Ovary (tissue), 9 donors: ENCODE measurements around the gene NUMBL. TPM values are rescaled to one million over a fixed set of nuclear protein-coding genes. Genes with fewer than 3 reads are reported as not detected.

Experiments
- DNase-seq, 5 donors: peaks; one replicate each; pipeline ENCODE4 v3.0.0-alpha.2; 2019 to 2020
- H3K27ac ChIP-seq, 2 donors: fragments of 200-600 bp; one replicate each; pipeline versions ENCODE4 v1.5.1 to v1.8.0; 2019 to 2022
- H3K27me3 ChIP-seq: fragments of 200-600 bp; one replicate; pipeline ENCODE4 v1.8.0; 2022
- H3K36me3 ChIP-seq: fragments of 200-600 bp; sonication (generic); one replicate; pipeline ENCODE4 v1.5.1; 2019
- H3K4me1 ChIP-seq: one replicate; pipeline ENCODE4 v1.8.1; 2013; ENCODE audit warnings: mild to moderate bottlenecking, moderate library complexity; ENCODE audit not compliant: insufficient read depth
- H3K4me3 ChIP-seq: fragments of 200-600 bp; sonication (generic); one replicate; pipeline ENCODE4 v1.5.1; 2017
- H3K9me3 ChIP-seq, 2 donors: fragments of 200-600 bp in 1 of 2; sonication (generic) in 1 of 2; one replicate each; pipeline versions ENCODE4 v1.5.1 to v1.8.1; 2013 to 2019; ENCODE audit warnings: mild to moderate bottlenecking in 1 of 2, moderate library complexity in 1 of 2
- CTCF ChIP-seq, 3 donors: fragments of 450-650 bp in 2 of 3; fragments of 200-600 bp in 1 of 3; IDR thresholded peaks; one replicate each; pipeline versions ENCODE4 v1.5.1 to v1.8.0; 2016 to 2022; ENCODE audit warnings: antibody characterized with exemption in 3 of 3, mild to moderate bottlenecking in 1 of 3
- EP300 ChIP-seq: sonication (generic); formaldehyde crosslinking; IDR thresholded peaks from one replicate; pipeline ENCODE4 v1.6.1; 2017; ENCODE audit warnings: antibody characterized with exemption
- POLR2A ChIP-seq: fragments of 450-650 bp; IDR thresholded peaks from one replicate; pipeline ENCODE4 v1.6.1; 2017; ENCODE audit warnings: antibody characterized with exemption, mild to moderate bottlenecking, moderate library complexity
- WGBS, 3 donors: extraction: QIAGEN DNeasy Blood & Tissue Kit in 1 of 3; methylation state at CpG; one replicate each; pipeline versions ENCODE4 v1.1.5 to v1.1.7; 2013 to 2017; 5-methylcytosine and 5-hydroxymethylcytosine counted together
- intact Hi-C, 4 donors: fragments of 100-400 bp; cut with DNase I; formaldehyde crosslinking; loops; one replicate each; pipeline versions ENCODE4 v1.11.0 to v1.15.1; 2022 to 2023
- polyA plus RNA-seq, 2 donors: library from polyadenylated mRNA; stranded (reverse); fragments of 200-250 nt in 1 of 2; fragments of 350-450 nt in 1 of 2; fragmentation: Illumina TruSeq in 1 of 2; extraction: RNeasy Lipid Tissue Mini Kit (QIAGEN cat#74804) in 1 of 2; gene quantifications; one replicate each; pipeline ENCODE4 v1.2.3, GENCODE V29; 2013 to 2014
- total RNA-seq, 7 donors: library from RNA; depleted of rRNA in 2 of 7; stranded (reverse); fragments of >200 nt in 2 of 7; fragmentation: NEBNext Ultra II Directional in 3 of 7; extraction: Animal tissue kit (Norgen Biotek cat#: 25700) in 3 of 7; gene quantifications; one replicate each; pipeline versions ENCODE4 v1.1.0 to v1.2.4, GENCODE V29; 2016 to 2023
- donor health status: DM: no; HTN: no; CAD: no; lungs with moderate emphysema.
- donor health status: DM: no; HTN: no; CAD: no.
- donor health status: Bipolar disorder and iron deficiency.
- donor health status: DM: yes; HTN: yes; CAD: no.
- donor health status: DM: no; HTN: no; CAD: no.
- donor health status: DM: yes; HTN: yes; CAD: no.

Gene NUMBL
- total and polyA plus RNA-seq, 9 donors = 6.7 to 88.9 (median 62.3) TPM

- Histone ChIP-seq H3K27me3 (no peaks in the 10 kb centered on the region), H3K27ac (peak overlapping the region; percentile 95 to 96), H3K9me3 (no peaks in the 10 kb centered on the region), H3K36me3 (no peaks in the 10 kb centered on the region), H3K4me1 (peaks cover 12% of the 10 kb centered on the region), H3K4me3 (peak overlapping the region; percentile 86)
- DNase-seq = no peak
- WGBS, 3 donors = 0 to 1% (median 1%) methylated on average over 13 to 20 of the region's 20 CpGs
- TF ChIP-seq EP300 (no peak), CTCF (IDR thresholded peaks at IDR 0.05) (no peak), POLR2A (no peak)
- intact Hi-C loops = loop anchor here in 2 of 4 donors (5.0 to 10.0 kb wide), 2 partner anchors 55 to 87 kb away; no protein-coding TSS in a partner anchor
These were observed 27.0 kb upstream of the NUMBL start for GRCh38 chr19:40717325-40717879.

- no peaks in the 10 kb centered on the region for H3K27me3 ChIP-seq
- H3K4me1 ChIP-seq = peaks cover 12% of the 10 kb centered on the region
- peak within 1 kb of the TSS; percentile 86 for H3K4me3 ChIP-seq
- H3K27ac ChIP-seq = peak within 1 kb of the TSS; percentile 95 to 96
- WGBS, 3 donors = 0 to 1% (median 1%) methylated on average over 22 to 76 of the region's 76 CpGs
- no peaks in the 10 kb centered on the region for H3K9me3 ChIP-seq
- H3K36me3 ChIP-seq = no peaks in the 10 kb centered on the region
- intact Hi-C loops = loop anchor here in 2 of 4 donors (5.0 to 10.0 kb wide), 2 partner anchors 54 to 88 kb away; no protein-coding TSS in a partner anchor
- TF ChIP-seq CTCF (IDR thresholded peaks at IDR 0.05) (peak in 2 of 3 donors; percentile 58 to 73), POLR2A (peak; percentile 89), EP300 (peak; percentile 54)
- DNase-seq = peak; percentile 99 to 100 (median 100)
These were observed 26.3 kb upstream of the NUMBL start, which contains the start of the genes COQ8B and ITPKC for GRCh38 chr19:40716482-40717324. TSS of gene COQ8B (minus strand) at chr19:40716886. CDS start at chr19:40714632, 2,254 bp downstream. TSS of gene ITPKC (plus strand) at chr19:40717112. CDS start at chr19:40717136, 24 bp downstream.

- intact Hi-C loops = loop anchor here in 2 of 4 donors (5.0 to 10.0 kb wide), 2 partner anchors 54 to 89 kb away; no protein-coding TSS in a partner anchor
- Histone ChIP-seq H3K27ac (peak overlapping the region; percentile 95 to 96), H3K27me3 (no peaks in the 10 kb centered on the region), H3K4me1 (peaks cover 11% of the 10 kb centered on the region), H3K9me3 (no peaks in the 10 kb centered on the region), H3K36me3 (no peaks in the 10 kb centered on the region), H3K4me3 (peak overlapping the region; percentile 86)
- DNase-seq = peak in 3 of 5 donors; percentile 64 to 70 (median 70)
- TF ChIP-seq CTCF (IDR thresholded peaks at IDR 0.05) (no peak), EP300 (no peak), POLR2A (no peak)
- WGBS, 3 donors = 1 to 4% (median 2%) methylated on average over 8 of the region's 8 CpGs
These were observed 25.6 kb upstream of the NUMBL start for GRCh38 chr19:40716031-40716481.
